GM03348 (cell line): ENCODE data around the gene AFF3.

Source experiments
- DNase-seq: peaks from one replicate; pipeline ENCODE4 v3.0.0; 2012; ENCODE audit warnings: low spot score

AFF3 gene

DNA sequence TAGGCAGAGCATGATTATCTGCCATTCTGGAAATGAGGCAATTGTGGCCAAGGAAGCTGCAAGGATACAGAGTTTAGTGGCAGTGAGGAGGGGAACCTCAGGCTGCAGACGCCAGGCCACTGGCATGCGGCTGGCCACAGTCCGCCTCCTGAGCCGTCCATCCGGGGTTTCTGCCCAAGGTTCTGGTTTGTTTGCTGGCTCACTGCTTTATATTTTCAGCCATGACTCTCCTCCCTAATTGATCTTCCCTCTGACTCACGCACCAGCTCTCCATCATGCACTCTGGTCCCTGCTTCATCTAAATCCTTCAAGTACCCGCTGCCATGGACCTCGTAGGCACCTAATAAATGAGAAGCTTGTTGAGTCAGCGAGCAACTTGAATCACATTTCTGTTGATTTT lies 544.8 kb downstream of the AFF3 start:
- no peak for DNase-seq

- DNase-seq = no peak
These were observed 547.0 kb downstream of the AFF3 start for GRCh38 chr2:99595373-99595772.

GRCh38 chr2:99593692-99594427 lies 548.5 kb downstream of the AFF3 start:
- no peak for DNase-seq

DNA sequence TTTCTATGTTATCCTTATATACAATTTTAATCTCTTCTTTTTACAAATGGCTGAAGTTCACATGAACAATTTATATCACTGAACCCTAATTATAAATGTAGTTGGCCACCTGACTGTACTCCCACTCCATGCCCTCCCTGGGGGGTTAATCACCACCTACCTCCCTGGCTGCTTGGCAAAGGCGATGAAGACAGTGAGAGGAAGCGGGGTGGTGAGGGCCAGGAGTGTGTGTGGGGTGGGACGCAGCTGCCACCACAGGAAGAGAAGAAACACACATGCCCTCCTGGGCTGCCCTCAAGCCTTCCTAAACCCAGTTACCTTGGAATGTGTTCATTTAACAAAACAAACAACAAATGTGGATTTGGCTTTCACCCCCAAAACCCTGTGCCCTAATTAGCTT lies 565.6 kb downstream of the AFF3 start:
- DNase-seq = no peak

GRCh38 chr2:99573634-99574251 lies 568.6 kb downstream of the AFF3 start:
- DNase-seq = no peak

- DNase-seq = no peak
These were observed 569.8 kb downstream of the AFF3 start for GRCh38 chr2:99572373-99573164.

DNA sequence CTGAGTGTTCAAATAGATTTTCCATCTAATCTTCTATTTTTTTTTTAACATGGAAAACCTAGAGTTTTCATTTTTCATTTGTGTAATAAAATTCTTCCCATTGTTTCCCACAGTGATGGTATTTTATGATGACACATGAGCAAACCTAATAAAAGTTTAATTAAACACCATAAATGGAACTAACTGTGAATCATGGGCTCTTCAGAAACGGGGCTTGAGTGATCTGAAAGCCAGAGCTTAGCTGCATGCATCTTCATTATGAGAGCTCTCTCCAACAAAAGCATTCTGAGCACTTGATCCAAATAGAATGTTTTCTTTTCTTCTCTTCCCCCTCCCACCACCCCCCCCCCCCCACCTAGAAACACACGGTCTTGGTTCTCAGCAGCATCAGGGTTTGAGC lies 570.4 kb downstream of the AFF3 start:
- peak; percentile 13 for DNase-seq

DNA sequence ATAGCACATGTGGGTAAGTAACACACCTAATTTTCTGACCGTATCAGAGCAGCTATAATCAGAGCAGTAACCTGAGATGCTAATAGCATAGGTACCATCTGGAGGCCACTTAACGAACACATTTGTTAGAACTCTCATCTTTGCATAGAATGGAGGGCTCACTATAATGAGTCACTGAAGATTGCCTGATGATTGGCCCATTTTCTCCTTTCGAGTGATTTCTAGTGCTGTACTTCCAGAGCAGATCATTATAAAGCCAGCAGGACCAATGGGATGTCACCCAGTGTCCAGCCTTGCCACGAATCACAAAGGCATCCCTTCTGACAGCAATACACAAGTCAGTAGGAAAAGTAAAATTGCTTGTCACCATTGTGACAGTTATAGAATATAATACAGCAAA lies 570.9 kb downstream of the AFF3 start:
- no peak for DNase-seq

GRCh38 chr2:99571021-99571420 lies 571.4 kb downstream of the AFF3 start:
- DNase-seq = no peak

DNA sequence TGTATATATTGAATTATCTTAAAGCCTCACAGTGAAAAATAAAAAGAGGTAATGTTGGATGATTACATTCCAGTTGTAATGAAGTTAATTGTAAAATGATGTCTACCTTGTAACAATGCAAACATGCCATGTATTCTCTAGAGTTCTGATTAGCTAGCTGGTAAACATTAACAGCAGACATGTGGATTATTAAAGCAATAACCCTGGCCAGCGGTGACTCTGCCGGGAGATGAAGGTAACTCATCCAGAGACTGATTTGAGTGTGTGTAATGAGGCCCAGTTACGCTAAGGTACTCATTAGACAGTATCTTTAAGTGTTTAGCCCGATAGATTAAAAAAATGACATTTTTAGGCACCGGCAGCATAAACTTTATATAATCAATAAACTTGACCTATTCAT lies 573.0 kb downstream of the AFF3 start:
- DNase-seq = no peak

- DNase-seq = no peak
These were observed 577.2 kb downstream of the AFF3 start for GRCh38 chr2:99565227-99565626.

- no peak for DNase-seq
These were observed 579.9 kb downstream of the AFF3 start for GRCh38 chr2:99562516-99562915.

DNA sequence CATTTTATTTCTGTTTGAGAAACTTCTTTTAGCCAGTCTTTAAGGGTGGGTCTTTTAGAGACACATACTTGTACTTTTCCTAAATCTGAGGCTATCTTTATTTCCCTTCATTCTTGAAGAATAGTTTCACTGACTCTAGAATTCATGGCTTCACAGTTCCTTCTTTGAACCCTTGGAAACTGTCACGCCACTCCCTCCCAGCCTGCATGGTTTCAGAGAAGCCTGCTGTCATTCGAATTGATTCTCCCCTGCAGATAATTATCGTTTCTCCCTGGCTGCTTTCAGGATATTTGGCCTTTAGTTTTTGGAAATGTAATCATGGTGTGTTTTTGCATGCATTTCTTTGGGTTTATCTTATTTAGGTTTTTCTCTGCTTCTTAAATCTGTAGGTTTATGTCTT lies 580.6 kb downstream of the AFF3 start:
- DNase-seq = no peak

DNA sequence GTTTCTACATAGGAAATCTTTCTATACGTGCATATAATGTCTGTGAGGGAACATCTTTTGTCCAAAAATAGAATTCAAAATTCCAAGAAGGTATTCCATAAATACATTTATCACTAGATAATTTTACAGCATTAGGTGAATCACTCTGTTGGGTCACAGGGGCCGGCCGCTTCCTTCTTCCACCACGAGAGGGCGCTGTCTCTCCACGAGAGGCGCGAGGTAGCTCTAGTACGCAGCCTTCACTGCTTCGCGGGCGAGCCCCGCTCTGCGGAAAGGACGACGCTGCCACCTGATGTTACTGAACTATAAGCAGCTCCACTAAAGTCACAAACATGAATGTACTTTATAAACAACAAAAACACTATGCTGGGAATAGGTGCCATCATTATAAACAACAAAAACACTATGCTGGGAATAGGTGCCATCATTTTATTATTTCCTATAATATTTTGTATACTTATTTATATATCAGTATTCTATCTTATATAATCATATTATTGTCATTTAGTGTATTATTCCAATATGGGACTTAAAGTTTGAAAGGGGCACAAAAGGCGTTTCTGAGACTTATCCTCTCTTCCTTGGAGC lies 583.2 kb downstream of the AFF3 start:
- DNase-seq = peak; percentile 90

DNA sequence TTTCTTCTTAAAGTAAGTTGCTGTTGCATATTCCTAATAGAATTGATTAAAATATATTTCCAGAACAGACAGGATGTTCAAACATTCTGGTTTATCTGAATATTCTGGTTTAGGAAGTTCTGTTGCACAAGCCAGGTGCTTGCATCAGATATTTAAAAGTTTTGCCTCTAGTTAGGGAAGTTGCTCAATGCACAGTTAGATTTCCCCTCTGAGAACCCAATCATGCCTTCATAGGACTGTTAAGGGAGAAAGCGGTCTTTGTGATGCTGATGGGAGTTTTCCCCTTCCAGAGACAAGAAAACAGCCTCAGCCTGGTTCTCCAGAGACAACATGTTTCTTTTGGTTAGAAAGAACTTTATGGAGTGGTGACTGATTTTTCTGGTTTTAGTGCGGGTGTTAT lies 587.0 kb downstream of the AFF3 start:
- DNase-seq = no peak

DNA sequence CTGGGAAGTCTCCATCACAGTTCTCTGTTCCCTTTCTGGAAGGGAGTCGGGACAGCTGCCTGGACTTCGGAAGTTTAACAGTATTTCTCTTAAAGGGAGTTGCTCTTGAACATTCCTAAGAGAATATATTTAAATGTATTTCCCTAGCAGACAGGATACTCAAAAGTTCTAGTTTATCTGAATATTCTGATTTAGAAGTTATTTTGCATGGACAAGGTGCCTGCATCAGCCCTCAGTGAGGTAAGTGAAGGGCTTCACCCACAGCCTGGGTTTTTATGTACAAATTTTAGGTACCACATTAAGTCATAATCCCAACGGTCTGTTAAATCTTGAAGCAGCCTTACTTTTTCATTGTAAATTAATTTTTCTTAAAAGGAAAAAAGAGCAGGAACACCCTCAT lies 587.5 kb downstream of the AFF3 start:
- DNase-seq = no peak

- DNase-seq = no peak
These were observed 588.2 kb downstream of the AFF3 start for GRCh38 chr2:99554238-99554637.

GRCh38 chr2:99552529-99552928 lies 589.9 kb downstream of the AFF3 start:
- no peak for DNase-seq

- no peak for DNase-seq
These were observed 592.0 kb downstream of the AFF3 start for GRCh38 chr2:99550368-99550767.

GRCh38 chr2:99545604-99546003 lies 596.8 kb downstream of the AFF3 start:
- no peak for DNase-seq

GRCh38 chr2:99545066-99545465 lies 597.3 kb downstream of the AFF3 start:
- peak; percentile 58 for DNase-seq

DNA sequence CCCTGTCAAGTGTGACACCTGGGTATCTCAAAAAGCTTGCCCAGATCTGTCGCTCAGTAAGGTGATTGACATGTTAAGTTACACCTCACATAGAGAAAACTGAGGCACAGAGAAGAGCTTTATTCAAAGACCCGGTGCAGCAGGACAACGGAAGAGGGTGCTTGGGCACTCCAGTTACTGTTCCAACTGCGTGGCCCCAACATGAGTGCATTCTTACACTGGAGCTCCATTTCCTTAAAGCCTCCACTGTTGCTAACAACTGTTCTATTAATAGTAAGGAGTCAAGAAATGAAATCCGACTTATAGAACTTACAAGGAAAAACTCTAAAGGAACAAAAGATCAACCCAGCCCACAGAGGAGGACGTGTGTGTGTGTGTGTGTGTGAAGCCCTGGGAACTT lies 597.8 kb downstream of the AFF3 start:
- DNase-seq = no peak

DNA sequence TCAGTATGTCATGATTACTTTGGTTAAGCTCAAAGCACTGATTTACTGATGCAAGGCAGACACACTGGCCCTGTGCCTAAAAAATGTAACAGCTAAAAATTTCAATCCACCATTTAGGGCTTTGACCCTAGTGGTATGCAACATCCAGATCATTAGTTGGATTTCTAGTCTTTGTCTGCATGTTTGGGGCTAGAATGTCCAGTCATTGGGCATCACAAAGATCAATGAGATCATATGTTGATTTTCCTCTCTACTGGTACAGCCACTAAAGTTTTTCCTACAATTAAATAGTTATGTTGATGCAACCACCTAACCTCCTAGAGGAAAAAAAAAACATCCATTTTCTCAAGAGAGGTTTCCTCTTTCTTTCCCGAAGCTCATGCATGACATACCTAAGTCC lies 599.1 kb downstream of the AFF3 start:
- DNase-seq = no peak
